ENCODE data around the gene SNRNP25. TPM values are rescaled to one million over a fixed set of nuclear protein-coding genes. Genes with fewer than 3 reads are reported as not detected.

Gene SNRNP25
- total and polyA plus RNA-seq, 2 of the 8 experiments (the other 6 are each of a cell fraction or from before 2014, with no cell fraction given), result 53.0 to 58.4 TPM

- no peak overlapping the region for H3K56ac ChIP-seq (replicated peaks; ENCODE audit: insufficient read length, low read depth, low read length)
- FAIRE-seq (no peak), DNase-seq (ENCODE audit: low read depth in 1 of 2, low spot score in 2 of 2) (no peak)
- H3K27ac ChIP-seq (ENCODE audit: low read depth, low read length), result no peak overlapping the region
- no peak overlapping the region for H4K8ac ChIP-seq (ENCODE audit: extremely low read depth, insufficient read depth, low read length)
- H3K36me3 ChIP-seq (ENCODE audit: control insufficient read depth in 2 of 4, insufficient read depth in 4 of 4, low read length in 3 of 4), result peaks cover 3 to 19% (median 14%) of the 10 kb centered on the region in 4 experiments; a peak in 6 of 8 replicates
- H2BK15ac ChIP-seq (ENCODE audit: low read length), result no peak overlapping the region
- no peak overlapping the region for H2AK5ac ChIP-seq (ENCODE audit: low read depth, low read length)
- POLR2A ChIA-PET (ENCODE audit: partially characterized antibody), result interaction anchor here (1.1 to 1.5 kb wide), 4 partner anchors 9 to 27 kb away, joined by 3 to 6 read pairs (median 4); partner anchors contain the start of genes POLR3K and SNRNP25
- CTCF ChIA-PET (ENCODE audit: partially characterized antibody), result interaction anchor here (0.6 kb wide), 2 partner anchors 563 to 766 kb away, joined by 3 to 4 read pairs; no protein-coding TSS in a partner anchor
- no peak overlapping the region for H3K18ac ChIP-seq (ENCODE audit: extremely low read depth, low read length)
- H2BK12ac ChIP-seq (ENCODE audit: low read depth, low read length), result no peak overlapping the region
- no peak overlapping the region for H3K9ac ChIP-seq (replicated peaks in 1 of 4; ENCODE audit: extremely low read depth in 1 of 4, low read depth in 3 of 4, low read length in 3 of 4)
- no peak overlapping the region for H4K5ac ChIP-seq (ENCODE audit: insufficient read length, low read depth, low read length)
- no peak overlapping the region for H3K4ac ChIP-seq (replicated peaks; ENCODE audit: insufficient read length, low read depth, low read length)
- no peak overlapping the region for H2BK5ac ChIP-seq (ENCODE audit: low read depth, low read length)
- no peaks in the 10 kb centered on the region; a peak in 1 of 4 replicates for H3K9me3 ChIP-seq (ENCODE audit: insufficient read depth in 2 of 2, low read depth in 1 of 2, low read length in 1 of 2)
- no peak overlapping the region for H3K4me2 ChIP-seq (ENCODE audit: insufficient read depth in 1 of 2, low read depth in 2 of 2, low read length in 2 of 2)
- H4K20me1 ChIP-seq (replicated peaks in 1 of 2; ENCODE audit: control insufficient read depth in 1 of 2, insufficient read depth in 2 of 2, low read length in 2 of 2), result peaks cover 0 to 18% of the 10 kb centered on the region in 2 experiments
- no peak overlapping the region for H3K14ac ChIP-seq (ENCODE audit: insufficient read length)
- no peak overlapping the region for H2BK20ac ChIP-seq (ENCODE audit: low read length)
- 89% methylated on average over 5 of the region's 5 CpGs; no CpG with 5 or more reads in 1 of the 2 experiments for WGBS, 2 experiments (ENCODE audit: extremely low coverage in 1 of 2, insufficient coverage in 1 of 2, insufficient read length in 1 of 2, insufficient replicate concordance in 2 of 2, low coverage in 1 of 2, low lambda C conversion rate in 2 of 2, missing lambda C conversion rate in 1 of 2)
- H2BK120ac ChIP-seq (replicated peaks; ENCODE audit: low read depth, low read length), result no peak overlapping the region
- no peaks in the 10 kb centered on the region for H3K79me1 ChIP-seq (ENCODE audit: low read depth, low read length)
- no peak overlapping the region for H3K4me3 ChIP-seq (ENCODE audit: extremely low read depth in 1 of 4, insufficient read depth in 2 of 4, low read depth in 3 of 4, low read length in 4 of 4)
- H3K23ac ChIP-seq (ENCODE audit: insufficient read length), result no peak overlapping the region
- no peak overlapping the region for H4K91ac ChIP-seq (replicated peaks; ENCODE audit: insufficient read length, low read length)
- H2AFZ ChIP-seq (ENCODE audit: low read length), result no peak overlapping the region
- H3K79me2 ChIP-seq (ENCODE audit: control insufficient read depth in 1 of 2, insufficient read depth in 2 of 2, low read length in 2 of 2), result no peaks in the 10 kb centered on the region
- H3K23me2 ChIP-seq (ENCODE audit: low read depth, low read length), result peaks cover 2% of the 10 kb centered on the region; the same call in 1 of the 2 replicates
- H3K4me1 ChIP-seq (replicated peaks in 1 of 4; ENCODE audit: control insufficient read depth in 3 of 4, insufficient read depth in 4 of 4, low read length in 3 of 4), result no peaks in the 10 kb centered on the region; a peak in 1 of 7 replicates
- no peaks in the 10 kb centered on the region for H3K27me3 ChIP-seq (replicated peaks in 1 of 4; ENCODE audit: control insufficient read depth in 3 of 4, extremely low read depth in 1 of 4, insufficient read depth in 3 of 4, low read length in 3 of 4)
- TF ChIP-seq NANOG (IDR thresholded peaks at IDR 0.05; ENCODE audit: insufficient read depth, low read depth, low read length, poor library complexity, severe bottlenecking) (no peak), BCL11A (IDR thresholded peaks at IDR 0.05; ENCODE audit: low read depth in 2 of 2, low read length in 2 of 2) (no peak), POLR2AphosphoS5 (IDR thresholded peaks at IDR 0.05; ENCODE audit: low read depth, low read length) (no peak), POLR2A (IDR thresholded peaks at IDR 0.05; ENCODE audit: control extremely low read depth in 1 of 2, low read depth in 2 of 2, low read length in 2 of 2) (no peak), SP4 (IDR thresholded peaks at IDR 0.05; ENCODE audit: low read length) (no peak), ATF3 (IDR thresholded peaks at IDR 0.05; ENCODE audit: insufficient read depth, low read depth, low read length) (no peak), E2F6 (IDR thresholded peaks at IDR 0.05) (no peak), USF2 (IDR thresholded peaks at IDR 0.05; ENCODE audit: low read length) (no peak), GTF2F1 (IDR thresholded peaks at IDR 0.05; ENCODE audit: borderline replicate concordance, low read depth, low read length) (no peak), SUZ12 (IDR thresholded peaks at IDR 0.05; ENCODE audit: low read length) (no peak), KDM1A (IDR thresholded peaks at IDR 0.05; ENCODE audit: borderline replicate concordance, low read length) (no peak), CBX5 (IDR thresholded peaks at IDR 0.05; ENCODE audit: low read depth, low read length) (no peak)
These were observed 16.1 kb upstream of the SNRNP25 start for GRCh38 chr16:37511-37910.
